ENCODE results near the gene FBL. TPM values are rescaled to one million over a fixed set of nuclear protein-coding genes. Genes with fewer than 3 reads are reported as not detected.

The FBL gene
- total and polyA plus RNA-seq, 2 of the 4 experiments (the other 2 are of a cell fraction), result 259 to 446 TPM

- no peak overlapping the region for H2BK120ac ChIP-seq (ENCODE audit: low read depth, low read length)
- H3K27me3 ChIP-seq (ENCODE audit: control insufficient read depth, insufficient read depth, low read length), result no peaks in the 10 kb centered on the region
- ChIA-PET CTCF (interaction anchor here (0.9 kb wide), 1 partner anchor 28 kb away, joined by 3 read pairs; no protein-coding TSS in a partner anchor), POLR2A (ENCODE audit: unreplicated experiment) (no interaction called here)
- ATAC-seq (ENCODE audit: low read depth) (no peak), DNase-seq (no peak)
- TF ChIP-seq RCOR1 (IDR thresholded peaks at IDR 0.05; ENCODE audit: insufficient replicate concordance, low read length) (no peak), CTCF (conservative IDR thresholded peaks at IDR 0.05; ENCODE audit: low read depth, low read length) (no peak), BHLHE40 (IDR thresholded peaks at IDR 0.05; ENCODE audit: low read depth, low read length) (no peak), FOS (IDR thresholded peaks at IDR 0.05; ENCODE audit: low read depth, low read length) (no peak), MAFK (IDR thresholded peaks at IDR 0.05; ENCODE audit: low read depth, low read length) (no peak), SMC3 (IDR thresholded peaks at IDR 0.05; ENCODE audit: low read depth, low read length) (no peak), RFX5 (IDR thresholded peaks at IDR 0.05; ENCODE audit: low read depth, low read length) (no peak), MXI1 (IDR thresholded peaks at IDR 0.05; ENCODE audit: borderline replicate concordance, low read depth, low read length) (no peak), POLR2A (IDR thresholded peaks at IDR 0.05; ENCODE audit: low read depth, low read length) (no peak), NFE2L2 (IDR thresholded peaks at IDR 0.05; ENCODE audit: low read depth, low read length) (no peak), RAD21 (IDR thresholded peaks at IDR 0.05; ENCODE audit: low read length) (no peak), ELK1 (IDR thresholded peaks at IDR 0.05; ENCODE audit: borderline replicate concordance, low read depth, low read length) (no peak), MAZ (IDR thresholded peaks at IDR 0.05; ENCODE audit: borderline replicate concordance, low read depth, low read length) (no peak), CEBPB (IDR thresholded peaks at IDR 0.05; ENCODE audit: low read depth, low read length) (no peak), CHD1 (IDR thresholded peaks at IDR 0.05; ENCODE audit: low read depth, low read length) (no peak)
- no peak overlapping the region for H2AK9ac ChIP-seq (replicated peaks; ENCODE audit: low read depth, low read length, poor library complexity)
- dilution Hi-C loops (cut with HindIII; ENCODE audit: low sequenced_read_pairs, unreplicated experiment), result no loop called here
- H3K4me3 ChIP-seq (ENCODE audit: insufficient read depth, low read depth, low read length), result no peak overlapping the region
- H2AK5ac ChIP-seq (ENCODE audit: low read depth, low read length), result no peak overlapping the region
- WGBS, 2 experiments (ENCODE audit: extremely low coverage in 2 of 2, insufficient read length in 1 of 2), result no CpG with 5 or more reads among the region's 6 CpGs
- no peak overlapping the region for H2BK5ac ChIP-seq (ENCODE audit: low read depth, low read length, poor library complexity, severe bottlenecking)
- no peaks in the 10 kb centered on the region for H3K9me3 ChIP-seq (ENCODE audit: control insufficient read depth, insufficient read depth, low read length)
- no TSS peak for BruUV-seq (replicated peaks)
- no peak overlapping the region for H3K23ac ChIP-seq (ENCODE audit: low read depth, low read length)
- H4K5ac ChIP-seq (ENCODE audit: low read depth, low read length), result no peak overlapping the region
- in situ Hi-C loops (cut with MboI; ENCODE audit: low sequenced_read_pairs), result no loop called here
- H3K4ac ChIP-seq (ENCODE audit: low read depth, low read length), result no peak overlapping the region
- peaks cover 5% of the 10 kb centered on the region for H3K4me1 ChIP-seq (ENCODE audit: control insufficient read depth, insufficient read depth, low read length)
- H3K18ac ChIP-seq (ENCODE audit: low read depth, low read length), result no peak overlapping the region
- no peak overlapping the region for H4K91ac ChIP-seq (ENCODE audit: insufficient read depth, low read depth, low read length)
- H4K8ac ChIP-seq (ENCODE audit: low read depth in 2 of 2, low read length in 2 of 2), result no peak overlapping the region
- no peaks in the 10 kb centered on the region; the same call in 1 of the 2 replicates for H3K36me3 ChIP-seq (ENCODE audit: control insufficient read depth, insufficient read depth, low read length)
- no peak overlapping the region for H2BK20ac ChIP-seq (ENCODE audit: low read depth, low read length)
- no peak overlapping the region for H3K56ac ChIP-seq (ENCODE audit: extremely low read depth, insufficient read depth, low read length)
- H3K14ac ChIP-seq (replicated peaks; ENCODE audit: low read depth, low read length), result no peak overlapping the region
- no peak overlapping the region for H2AFZ ChIP-seq (replicated peaks; ENCODE audit: low read length, poor library complexity)
- intact Hi-C loops (cut with micrococcal nuclease), result loop anchor here (5.0 kb wide), 1 partner anchor 278 kb away; the partner anchor contains the start of gene EID2
- no peak overlapping the region for H2BK15ac ChIP-seq (ENCODE audit: low read depth, low read length)
- no peak overlapping the region for H3K9ac ChIP-seq (ENCODE audit: low read depth, low read length)
- H4K20me1 ChIP-seq (ENCODE audit: insufficient read depth, low read length), result no peaks in the 10 kb centered on the region; the same call in 1 of the 2 replicates
- no peak overlapping the region for H3K4me2 ChIP-seq (ENCODE audit: low read depth, low read length)
- peaks cover 8 to 16% of the 10 kb centered on the region in 2 experiments for H3K79me1 ChIP-seq (ENCODE audit: low read depth in 1 of 2, low read length in 2 of 2)
- H3K27ac ChIP-seq (ENCODE audit: insufficient read depth, low read length), result no peak overlapping the region
- H3K9me1 ChIP-seq (ENCODE audit: insufficient read depth, low read length), result peaks cover 8% of the 10 kb centered on the region; the same call in 1 of the 2 replicates
These were observed 25.5 kb downstream of the FBL start for GRCh38 chr19:39820696-39821095.
